Hepatic stellate cell (primary cell): ENCODE results near the gene CD109.
"Not testable (repeated sequence)": the region's sequence is repeated elsewhere in the genome, so short reads cannot be mapped to it uniquely, and the experiment has no call there.

Source experiments
- DNase-seq: peaks from one replicate; pipeline ENCODE4 v3.0.0; 2011; ENCODE audit warnings: low spot score

The CD109 gene

GRCh38 chr6:73695619-73696421 lies at the start of gene CD109:
Gene CD109 (plus strand): TSS chr6:73696203. CDS start chr6:73696216, 13 bp downstream.
- peak; percentile 29 for DNase-seq

GRCh38 chr6:73648166-73648565 lies 47.8 kb upstream of the CD109 start:
- DNase-seq: no peak

GRCh38 chr6:73649783-73650182 lies 46.2 kb upstream of the CD109 start:
- no peak for DNase-seq

GRCh38 chr6:73652637-73653570 lies 43.1 kb upstream of the CD109 start:
- DNase-seq: peak; percentile 75

GRCh38 chr6:73653571-73654424 lies 42.2 kb upstream of the CD109 start, which contains the start of gene SLC17A5:
Gene SLC17A5 (minus strand): TSS chr6:73653992. CDS start chr6:73653886, 106 bp downstream.
- peak; percentile 95 for DNase-seq

- DNase-seq: no peak
Observed at GRCh38 chr6:73655341-73655917, 40.6 kb upstream of the CD109 start.

- no peak for DNase-seq
Observed at GRCh38 chr6:73656531-73657145, 39.4 kb upstream of the CD109 start.

GRCh38 chr6:73657201-73657600 lies 38.8 kb upstream of the CD109 start:
- DNase-seq: no peak

GRCh38 chr6:73664701-73665100 lies 31.3 kb upstream of the CD109 start:
- DNase-seq: no peak

GRCh38 chr6:73665686-73666319 lies 30.2 kb upstream of the CD109 start:
- DNase-seq: no peak

GRCh38 chr6:73666393-73666792 lies 29.6 kb upstream of the CD109 start:
- DNase-seq: no peak

GRCh38 chr6:73667798-73668197 lies 28.2 kb upstream of the CD109 start:
- DNase-seq: no peak

GRCh38 chr6:73669005-73669404 lies 27.0 kb upstream of the CD109 start:
- no peak for DNase-seq

- no peak for DNase-seq
Observed at GRCh38 chr6:73671911-73672685, 23.9 kb upstream of the CD109 start.

- peak; percentile 52 for DNase-seq
Observed at GRCh38 chr6:73675466-73676098, 20.4 kb upstream of the CD109 start.

- DNase-seq: no peak
Observed at GRCh38 chr6:73679009-73679408, 17.0 kb upstream of the CD109 start.

GRCh38 chr6:73679846-73680245 lies 16.2 kb upstream of the CD109 start:
- not testable (repeated sequence) for DNase-seq

- no peak for DNase-seq
Observed at GRCh38 chr6:73680289-73680918, 15.6 kb upstream of the CD109 start.

- not testable (repeated sequence) for DNase-seq
Observed at GRCh38 chr6:73683574-73683973, 12.4 kb upstream of the CD109 start.
